ENCODE measurements around the gene WIPF1.
A peak's percentile ranks its signal among the peaks of the same experiment; 100 is the strongest.

The WIPF1 gene

DNA sequence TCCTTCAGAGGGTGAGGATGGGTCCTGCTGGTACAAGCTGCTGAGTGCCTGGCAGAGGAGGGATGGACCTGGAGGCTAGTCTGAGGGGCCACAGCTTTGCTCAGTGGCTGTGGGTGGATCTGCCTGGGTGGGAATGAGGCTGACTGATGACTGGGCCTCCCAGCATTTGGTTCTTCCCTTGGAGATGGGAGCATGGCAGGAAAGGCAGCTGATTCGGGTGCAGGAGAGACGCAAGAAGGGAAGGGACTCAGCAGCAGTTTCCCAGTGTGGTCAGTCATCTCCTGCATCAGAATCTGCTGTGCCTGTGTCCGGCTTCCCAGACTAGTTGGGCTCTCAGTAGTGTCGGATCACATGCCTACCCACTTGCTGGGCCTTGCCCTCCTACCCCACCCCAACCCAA lies 7.3 kb downstream of the WIPF1 start:
- no peak for TF ChIP-seq CTCF (conservative IDR thresholded peaks at IDR 0.05; ENCODE audit: control insufficient read depth, insufficient read depth, low read depth, low read length)
- no peak for DNase-seq (ENCODE audit: low read depth)
- H3K4me3 ChIP-seq (ENCODE audit: control insufficient read depth, low read depth, low read length) = no peak overlapping the region

DNA sequence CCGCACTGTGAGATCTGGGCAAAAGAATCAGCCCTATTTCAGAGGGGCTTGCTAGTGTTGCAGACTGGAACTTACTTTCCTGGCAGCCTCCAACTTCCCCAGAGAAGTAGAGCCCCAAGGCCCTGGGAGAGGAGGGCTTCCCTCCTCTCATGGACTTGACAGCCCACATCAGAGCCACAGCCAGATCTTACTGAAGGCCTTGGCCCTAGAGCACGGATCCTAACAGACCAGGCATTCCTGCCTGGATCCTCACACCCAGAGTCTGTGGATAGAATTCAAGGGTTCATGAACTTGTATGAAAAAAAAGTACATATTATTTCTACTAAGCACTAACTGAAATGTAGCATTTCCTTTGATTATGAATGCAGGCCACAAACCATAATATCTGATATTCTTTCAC lies 8.3 kb downstream of the WIPF1 start:
- H3K4me3 ChIP-seq (ENCODE audit: control insufficient read depth, low read depth, low read length) = no peak overlapping the region
- no peak for DNase-seq (ENCODE audit: low read depth)
- no peak for TF ChIP-seq CTCF (conservative IDR thresholded peaks at IDR 0.05; ENCODE audit: control insufficient read depth, insufficient read depth, low read depth, low read length)

GRCh38 chr2:174588463-174588862 lies 9.1 kb downstream of the WIPF1 start:
- peak; percentile 44 for DNase-seq (ENCODE audit: low read depth)
- H3K4me3 ChIP-seq (ENCODE audit: control insufficient read depth, low read depth, low read length) = no peak overlapping the region
- TF ChIP-seq CTCF (conservative IDR thresholded peaks at IDR 0.05; ENCODE audit: control insufficient read depth, insufficient read depth, low read depth, low read length) = no peak

- H3K4me3 ChIP-seq (ENCODE audit: control insufficient read depth, low read depth, low read length) = no peak overlapping the region
- no peak for TF ChIP-seq CTCF (conservative IDR thresholded peaks at IDR 0.05; ENCODE audit: control insufficient read depth, insufficient read depth, low read depth, low read length)
- DNase-seq (ENCODE audit: low read depth) = peak; percentile 31
Observed at GRCh38 chr2:174587579-174587978, 10.0 kb downstream of the WIPF1 start.

DNA sequence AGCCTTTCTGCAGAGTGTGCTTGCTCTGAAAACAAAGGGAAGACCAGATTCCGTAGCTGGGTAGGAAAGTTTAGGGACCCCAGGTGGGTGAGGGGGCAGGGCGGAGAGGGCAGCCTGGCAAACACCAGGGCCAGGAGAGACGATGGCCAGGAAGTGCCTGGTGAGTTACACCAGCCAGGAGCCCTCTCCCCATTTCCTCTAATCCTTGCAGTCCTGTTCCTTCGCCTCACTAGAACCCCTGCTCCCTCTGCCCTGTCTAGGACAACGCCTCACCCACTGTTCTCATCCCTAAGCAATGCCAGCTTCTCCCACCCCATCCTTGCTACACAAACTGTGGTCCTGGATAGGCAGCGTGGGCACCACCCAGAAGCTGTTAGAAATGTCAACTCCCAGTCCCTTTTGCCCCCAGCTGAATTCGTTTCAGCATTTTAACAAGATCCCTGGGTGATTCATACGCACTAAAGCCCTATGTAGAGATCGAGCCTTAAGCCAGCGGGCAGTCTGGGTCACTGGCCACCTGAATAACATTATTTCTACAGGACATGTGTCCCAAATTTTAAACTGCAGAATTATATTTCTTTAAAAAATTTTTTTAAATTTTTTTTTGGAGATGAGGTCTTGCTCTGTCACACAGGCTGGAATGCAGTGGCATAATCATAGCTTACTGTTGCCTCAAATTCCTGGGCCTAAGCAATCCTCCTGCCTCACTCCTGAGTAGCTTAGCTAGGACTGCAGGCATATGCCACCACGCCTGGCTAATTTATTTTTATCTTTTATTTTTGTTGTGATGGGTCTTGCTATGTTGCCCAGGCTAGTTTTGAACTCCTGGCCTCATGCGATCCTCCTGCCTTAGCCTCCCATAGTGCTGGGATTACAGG lies 10.9 kb downstream of the WIPF1 start:
- no peak for TF ChIP-seq CTCF (conservative IDR thresholded peaks at IDR 0.05; ENCODE audit: control insufficient read depth, insufficient read depth, low read depth, low read length)
- H3K4me3 ChIP-seq (ENCODE audit: control insufficient read depth, low read depth, low read length) = no peak overlapping the region
- no peak for DNase-seq (ENCODE audit: low read depth)

GRCh38 chr2:174585657-174586252 lies 11.8 kb downstream of the WIPF1 start:
- H3K4me3 ChIP-seq (ENCODE audit: control insufficient read depth, low read depth, low read length) = no peak overlapping the region
- DNase-seq (ENCODE audit: low read depth) = no peak
- no peak for TF ChIP-seq CTCF (conservative IDR thresholded peaks at IDR 0.05; ENCODE audit: control insufficient read depth, insufficient read depth, low read depth, low read length)
